Ishikawa (cell line): ENCODE measurements around the gene KDSR.

ENCODE experiments used
- CEBPB ChIP-seq: IDR thresholded peaks from 2 replicates; pipeline ENCODE4 v1.6.1; 2012
- CREB1 ChIP-seq: IDR thresholded peaks from 2 replicates; pipeline ENCODE4 v1.6.1; 2012; ENCODE audit warnings: low read depth
- EGR1 ChIP-seq: IDR thresholded peaks from 2 replicates; pipeline ENCODE4 v1.6.1; 2012
- EP300 ChIP-seq: IDR thresholded peaks from 2 replicates; pipeline ENCODE4 v1.6.1; 2012; ENCODE audit warnings: borderline replicate concordance
- FOXM1 ChIP-seq: IDR thresholded peaks from 2 replicates; pipeline ENCODE4 v1.6.1; 2012; ENCODE audit warnings: low read depth, borderline replicate concordance
- NFIC ChIP-seq: IDR thresholded peaks from 2 replicates; pipeline ENCODE4 v1.6.1; 2012
- RAD21 ChIP-seq: IDR thresholded peaks from 2 replicates; pipeline ENCODE4 v1.6.1; 2012; ENCODE audit warnings: low read depth
- TAF1 ChIP-seq: IDR thresholded peaks from 2 replicates; pipeline ENCODE4 v1.6.1; 2012; ENCODE audit warnings: low read depth, mild to moderate bottlenecking
- TCF12 ChIP-seq: IDR thresholded peaks from 2 replicates; pipeline ENCODE4 v1.6.1; 2012; ENCODE audit warnings: low read depth
- TEAD4 ChIP-seq: IDR thresholded peaks from 2 replicates; pipeline ENCODE4 v1.6.1; 2012
- USF1 ChIP-seq: IDR thresholded peaks from 2 replicates; pipeline ENCODE4 v1.6.1; 2012
- ZBTB7A ChIP-seq: IDR thresholded peaks from 2 replicates; pipeline ENCODE4 v1.6.1; 2012; ENCODE audit warnings: low read depth
- TF ChIP-seq, protein P1 (sequence below): IDR thresholded peaks from 2 replicates; pipeline ENCODE4 v1.6.1; 2012; ENCODE audit warnings: low read depth, mild to moderate bottlenecking
- TF ChIP-seq, protein P2 (sequence below): IDR thresholded peaks from 2 replicates; pipeline ENCODE4 v1.6.1; 2012

KDSR gene

GRCh38 chr18:63326011-63326410, 41.0 kb downstream of the KDSR start:
- no peak for TF ChIP-seq TCF12
- TF ChIP-seq ZBTB7A: no peak
- TF ChIP-seq, protein P1, sequence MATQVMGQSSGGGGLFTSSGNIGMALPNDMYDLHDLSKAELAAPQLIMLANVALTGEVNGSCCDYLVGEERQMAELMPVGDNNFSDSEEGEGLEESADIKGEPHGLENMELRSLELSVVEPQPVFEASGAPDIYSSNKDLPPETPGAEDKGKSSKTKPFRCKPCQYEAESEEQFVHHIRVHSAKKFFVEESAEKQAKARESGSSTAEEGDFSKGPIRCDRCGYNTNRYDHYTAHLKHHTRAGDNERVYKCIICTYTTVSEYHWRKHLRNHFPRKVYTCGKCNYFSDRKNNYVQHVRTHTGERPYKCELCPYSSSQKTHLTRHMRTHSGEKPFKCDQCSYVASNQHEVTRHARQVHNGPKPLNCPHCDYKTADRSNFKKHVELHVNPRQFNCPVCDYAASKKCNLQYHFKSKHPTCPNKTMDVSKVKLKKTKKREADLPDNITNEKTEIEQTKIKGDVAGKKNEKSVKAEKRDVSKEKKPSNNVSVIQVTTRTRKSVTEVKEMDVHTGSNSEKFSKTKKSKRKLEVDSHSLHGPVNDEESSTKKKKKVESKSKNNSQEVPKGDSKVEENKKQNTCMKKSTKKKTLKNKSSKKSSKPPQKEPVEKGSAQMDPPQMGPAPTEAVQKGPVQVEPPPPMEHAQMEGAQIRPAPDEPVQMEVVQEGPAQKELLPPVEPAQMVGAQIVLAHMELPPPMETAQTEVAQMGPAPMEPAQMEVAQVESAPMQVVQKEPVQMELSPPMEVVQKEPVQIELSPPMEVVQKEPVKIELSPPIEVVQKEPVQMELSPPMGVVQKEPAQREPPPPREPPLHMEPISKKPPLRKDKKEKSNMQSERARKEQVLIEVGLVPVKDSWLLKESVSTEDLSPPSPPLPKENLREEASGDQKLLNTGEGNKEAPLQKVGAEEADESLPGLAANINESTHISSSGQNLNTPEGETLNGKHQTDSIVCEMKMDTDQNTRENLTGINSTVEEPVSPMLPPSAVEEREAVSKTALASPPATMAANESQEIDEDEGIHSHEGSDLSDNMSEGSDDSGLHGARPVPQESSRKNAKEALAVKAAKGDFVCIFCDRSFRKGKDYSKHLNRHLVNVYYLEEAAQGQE: no peak

GRCh38 chr18:63325086-63325686, 41.8 kb downstream of the KDSR start:
- no peak for TF ChIP-seq CREB1
- no peak for TF ChIP-seq CEBPB
- no peak for TF ChIP-seq TEAD4
- no peak for TF ChIP-seq ZBTB7A
- no peak for TF ChIP-seq TAF1
- TF ChIP-seq FOXM1: no peak
- TF ChIP-seq, protein P1: no peak
- TF ChIP-seq USF1: no peak
- no peak for TF ChIP-seq TCF12
- TF ChIP-seq NFIC: no peak

- TF ChIP-seq TEAD4 (no peak), RAD21 (peak; percentile 83), NFIC (0 out of 2 replicates have a peak, but pooled peaks have one; percentile 27)
Observed at GRCh38 chr18:63322908-63323634, 43.9 kb downstream of the KDSR start.

GRCh38 chr18:63322206-63322605, 44.8 kb downstream of the KDSR start:
- TF ChIP-seq, protein P2, sequence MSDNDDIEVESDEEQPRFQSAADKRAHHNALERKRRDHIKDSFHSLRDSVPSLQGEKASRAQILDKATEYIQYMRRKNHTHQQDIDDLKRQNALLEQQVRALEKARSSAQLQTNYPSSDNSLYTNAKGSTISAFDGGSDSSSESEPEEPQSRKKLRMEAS: no peak
- TF ChIP-seq RAD21: no peak
- TF ChIP-seq TEAD4: no peak
- TF ChIP-seq USF1: no peak
- no peak for TF ChIP-seq EP300
- TF ChIP-seq CREB1: no peak
- TF ChIP-seq TAF1: no peak
- TF ChIP-seq EGR1: no peak
- no peak for TF ChIP-seq CEBPB
- TF ChIP-seq, protein P1: no peak

GRCh38 chr18:63321291-63321690, 45.7 kb downstream of the KDSR start:
- TF ChIP-seq TCF12: no peak
- no peak for TF ChIP-seq FOXM1
- TF ChIP-seq, protein P1: no peak
- no peak for TF ChIP-seq TAF1
- no peak for TF ChIP-seq CEBPB
